ENCODE results near the gene RHOV.

DNA sequence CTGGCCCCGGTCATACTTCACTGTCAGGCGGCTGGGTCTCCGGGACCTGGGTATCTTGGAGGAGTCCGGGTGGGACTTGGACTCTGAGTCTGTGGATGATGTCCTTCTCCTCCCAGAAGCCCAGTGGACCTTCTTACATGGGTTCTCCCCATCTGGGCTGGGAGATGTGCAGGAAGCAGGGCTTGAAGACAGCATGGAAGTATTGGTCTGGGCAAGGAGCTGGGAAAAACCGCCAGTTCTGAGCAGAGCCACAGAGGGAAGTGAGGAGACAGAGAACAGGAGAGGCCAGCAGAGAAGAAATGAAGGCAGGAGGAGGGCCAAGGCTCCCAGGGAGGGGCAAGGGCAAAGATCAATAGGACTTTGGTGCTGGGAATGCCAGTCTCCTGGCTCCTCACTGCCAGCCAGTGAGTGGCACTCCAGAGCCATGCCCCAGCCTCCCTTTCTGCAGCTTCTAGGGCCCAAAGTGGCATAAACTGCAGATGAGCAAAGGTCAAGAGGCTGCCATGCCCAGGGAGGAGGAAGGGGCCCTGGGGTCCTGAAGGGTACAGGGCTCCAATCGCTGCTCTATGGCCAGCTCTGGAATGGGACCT, 45.5 kb downstream of the RHOV start, which contains the start of gene PPP1R14D:
- TF ChIP-seq, protein P1, sequence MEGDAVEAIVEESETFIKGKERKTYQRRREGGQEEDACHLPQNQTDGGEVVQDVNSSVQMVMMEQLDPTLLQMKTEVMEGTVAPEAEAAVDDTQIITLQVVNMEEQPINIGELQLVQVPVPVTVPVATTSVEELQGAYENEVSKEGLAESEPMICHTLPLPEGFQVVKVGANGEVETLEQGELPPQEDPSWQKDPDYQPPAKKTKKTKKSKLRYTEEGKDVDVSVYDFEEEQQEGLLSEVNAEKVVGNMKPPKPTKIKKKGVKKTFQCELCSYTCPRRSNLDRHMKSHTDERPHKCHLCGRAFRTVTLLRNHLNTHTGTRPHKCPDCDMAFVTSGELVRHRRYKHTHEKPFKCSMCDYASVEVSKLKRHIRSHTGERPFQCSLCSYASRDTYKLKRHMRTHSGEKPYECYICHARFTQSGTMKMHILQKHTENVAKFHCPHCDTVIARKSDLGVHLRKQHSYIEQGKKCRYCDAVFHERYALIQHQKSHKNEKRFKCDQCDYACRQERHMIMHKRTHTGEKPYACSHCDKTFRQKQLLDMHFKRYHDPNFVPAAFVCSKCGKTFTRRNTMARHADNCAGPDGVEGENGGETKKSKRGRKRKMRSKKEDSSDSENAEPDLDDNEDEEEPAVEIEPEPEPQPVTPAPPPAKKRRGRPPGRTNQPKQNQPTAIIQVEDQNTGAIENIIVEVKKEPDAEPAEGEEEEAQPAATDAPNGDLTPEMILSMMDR (IDR thresholded peaks at IDR 0.05): no peak
- TF ChIP-seq SMC3 (IDR thresholded peaks at IDR 0.05): no peak
- TF ChIP-seq POLR2A (IDR thresholded peaks at IDR 0.05; ENCODE audit: low read length): no peak
- TF ChIP-seq RAD21 (conservative IDR thresholded peaks at IDR 0.05 in 1 of 2, IDR thresholded peaks at IDR 0.05 in 1 of 2): peak in 1 of 2 experiments; percentile 8; a peak in 1 of 5 replicates
- TF ChIP-seq JUN (IDR thresholded peaks at IDR 0.05): no peak
- TF ChIP-seq, protein P2, sequence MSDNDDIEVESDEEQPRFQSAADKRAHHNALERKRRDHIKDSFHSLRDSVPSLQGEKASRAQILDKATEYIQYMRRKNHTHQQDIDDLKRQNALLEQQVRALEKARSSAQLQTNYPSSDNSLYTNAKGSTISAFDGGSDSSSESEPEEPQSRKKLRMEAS (IDR thresholded peaks at IDR 0.05): no peak
- TF ChIP-seq, protein P3, sequence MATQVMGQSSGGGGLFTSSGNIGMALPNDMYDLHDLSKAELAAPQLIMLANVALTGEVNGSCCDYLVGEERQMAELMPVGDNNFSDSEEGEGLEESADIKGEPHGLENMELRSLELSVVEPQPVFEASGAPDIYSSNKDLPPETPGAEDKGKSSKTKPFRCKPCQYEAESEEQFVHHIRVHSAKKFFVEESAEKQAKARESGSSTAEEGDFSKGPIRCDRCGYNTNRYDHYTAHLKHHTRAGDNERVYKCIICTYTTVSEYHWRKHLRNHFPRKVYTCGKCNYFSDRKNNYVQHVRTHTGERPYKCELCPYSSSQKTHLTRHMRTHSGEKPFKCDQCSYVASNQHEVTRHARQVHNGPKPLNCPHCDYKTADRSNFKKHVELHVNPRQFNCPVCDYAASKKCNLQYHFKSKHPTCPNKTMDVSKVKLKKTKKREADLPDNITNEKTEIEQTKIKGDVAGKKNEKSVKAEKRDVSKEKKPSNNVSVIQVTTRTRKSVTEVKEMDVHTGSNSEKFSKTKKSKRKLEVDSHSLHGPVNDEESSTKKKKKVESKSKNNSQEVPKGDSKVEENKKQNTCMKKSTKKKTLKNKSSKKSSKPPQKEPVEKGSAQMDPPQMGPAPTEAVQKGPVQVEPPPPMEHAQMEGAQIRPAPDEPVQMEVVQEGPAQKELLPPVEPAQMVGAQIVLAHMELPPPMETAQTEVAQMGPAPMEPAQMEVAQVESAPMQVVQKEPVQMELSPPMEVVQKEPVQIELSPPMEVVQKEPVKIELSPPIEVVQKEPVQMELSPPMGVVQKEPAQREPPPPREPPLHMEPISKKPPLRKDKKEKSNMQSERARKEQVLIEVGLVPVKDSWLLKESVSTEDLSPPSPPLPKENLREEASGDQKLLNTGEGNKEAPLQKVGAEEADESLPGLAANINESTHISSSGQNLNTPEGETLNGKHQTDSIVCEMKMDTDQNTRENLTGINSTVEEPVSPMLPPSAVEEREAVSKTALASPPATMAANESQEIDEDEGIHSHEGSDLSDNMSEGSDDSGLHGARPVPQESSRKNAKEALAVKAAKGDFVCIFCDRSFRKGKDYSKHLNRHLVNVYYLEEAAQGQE (IDR thresholded peaks at IDR 0.05): no peak
- no peak for TF ChIP-seq MYC (IDR thresholded peaks at IDR 0.05; ENCODE audit: borderline replicate concordance, low read length)
- no peak for TF ChIP-seq HDAC2 (IDR thresholded peaks at IDR 0.05)
- no peak for TF ChIP-seq EP300 (IDR thresholded peaks at IDR 0.05)
- no peak for TF ChIP-seq TP53 (CRISPR knock-in tag; IDR thresholded peaks at IDR 0.05)
- no peak for TF ChIP-seq RCOR1 (IDR thresholded peaks at IDR 0.05; ENCODE audit: low read depth, low read length)
- no peak for TF ChIP-seq ZSCAN20 (CRISPR knock-in tag; IDR thresholded peaks at IDR 0.05)

Data from A549 (cell line).